Subcutaneous abdominal adipose tissue (tissue), 5 donors: ENCODE measurements around the gene TBX10.
"Not testable (repeated sequence)": the region's sequence is repeated elsewhere in the genome, so short reads cannot be mapped to it uniquely, and the experiment has no call there.

Experiments used
- H3K27ac ChIP-seq: one replicate; pipeline ENCODE4 v1.7.0; 2013; ENCODE audit warnings: low read depth, mild to moderate bottlenecking, inconsistent platforms, low read length, moderate library complexity
- H3K27me3 ChIP-seq, 5 donors: one replicate each; pipeline ENCODE4 v1.7.0; 2013; ENCODE audit warnings: low read length in 5 of 5, inconsistent platforms in 1 of 5; ENCODE audit not compliant: control insufficient read depth in 5 of 5, insufficient read depth in 4 of 5
- H3K36me3 ChIP-seq, 5 donors: one replicate each; pipeline ENCODE4 v1.7.0; 2013; ENCODE audit warnings: low read length in 5 of 5; ENCODE audit not compliant: control insufficient read depth in 5 of 5, insufficient read depth in 5 of 5
- H3K4me1 ChIP-seq, 5 donors: one replicate each; pipeline ENCODE4 v1.7.0; 2013; ENCODE audit warnings: low read length in 5 of 5, mild to moderate bottlenecking in 3 of 5, moderate library complexity in 1 of 5; ENCODE audit not compliant: control insufficient read depth in 5 of 5, insufficient read depth in 5 of 5
- H3K4me3 ChIP-seq, 5 donors: one replicate each; pipeline ENCODE4 v1.7.0; 2013; ENCODE audit warnings: low read length in 5 of 5, low read depth in 1 of 5
- H3K9ac ChIP-seq, 5 donors: one replicate each; pipeline ENCODE4 v1.7.0; 2013; ENCODE audit warnings: low read length in 5 of 5, mild to moderate bottlenecking in 4 of 5, moderate library complexity in 3 of 5
- H3K9me3 ChIP-seq, 5 donors: one replicate each; pipeline ENCODE4 v1.7.0; 2013; ENCODE audit warnings: low read length in 5 of 5; ENCODE audit not compliant: control insufficient read depth in 5 of 5
- donor health status: healthy.
- donor health status: healthy.
- donor health status: healthy.
- donor health status: healthy.
- donor health status: healthy.

TBX10 gene

DNA sequence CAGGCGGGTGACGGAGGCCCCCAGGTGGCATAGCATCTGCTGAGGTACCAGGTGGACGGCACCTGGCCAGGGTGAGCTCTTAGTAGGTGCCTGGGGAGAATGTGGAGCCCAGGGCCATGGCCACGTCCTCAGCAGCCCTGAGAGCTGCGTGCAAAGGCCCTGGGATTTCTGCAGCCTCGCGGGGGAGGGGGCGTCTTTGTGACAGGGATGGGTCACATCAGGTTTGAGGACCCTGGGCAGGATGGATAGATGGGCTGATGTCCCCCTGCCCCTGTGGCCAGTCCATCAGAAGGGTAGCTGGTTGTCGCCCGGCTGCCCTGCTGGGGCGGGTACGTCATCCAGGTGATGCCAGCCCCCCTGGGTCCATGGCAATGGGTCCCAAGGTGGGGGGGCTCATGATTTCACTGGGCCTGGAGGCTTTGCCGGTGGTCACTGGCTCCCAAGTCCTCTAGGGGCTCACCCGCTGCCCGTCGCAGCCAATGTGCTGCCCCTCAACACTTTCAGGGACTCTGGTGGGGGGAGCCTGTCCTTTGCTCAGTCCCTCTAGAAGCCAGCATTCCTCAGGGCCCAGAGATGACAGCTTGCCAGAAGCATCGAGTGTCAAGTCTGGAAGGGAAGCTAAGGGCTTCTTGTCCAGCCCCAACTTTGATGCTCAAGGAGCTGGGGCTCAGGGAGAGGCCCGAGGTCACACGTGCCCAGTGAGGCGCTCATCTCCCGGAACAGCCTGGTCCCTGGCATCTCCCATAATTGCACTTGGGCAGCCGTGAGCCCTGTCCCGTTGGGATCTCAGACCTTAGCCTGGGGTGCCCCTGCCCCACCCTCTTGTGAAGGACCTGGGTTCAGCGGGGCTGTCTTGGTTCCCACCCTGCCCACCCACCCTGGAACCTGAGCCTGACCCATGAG is 777 bp downstream of the TBX10 start:
- Histone ChIP-seq H3K9me3 (no peaks in the 10 kb centered on the region), H3K27ac (no peak overlapping the region), H3K4me3 (no peak overlapping the region), H3K4me1 (peaks cover 0 to 3% (median 2%) of the 10 kb centered on the region in 5 donors), H3K27me3 (peaks cover 15 to 32% (median 18%) of the 10 kb centered on the region in 5 donors), H3K36me3 (no peaks in the 10 kb centered on the region), H3K9ac (no peak overlapping the region)

GRCh38 chr11:67637441-67637840 is 2.1 kb downstream of the TBX10 start:
- H3K4me3 ChIP-seq, H3K9ac ChIP-seq, H3K9me3 ChIP-seq, H3K27ac ChIP-seq, H3K36me3 ChIP-seq, H3K4me1 ChIP-seq: not testable (repeated sequence)
- peaks cover 15 to 32% (median 18%) of the 10 kb centered on the region in 5 donors for H3K27me3 ChIP-seq

- no peak overlapping the region for H3K27ac ChIP-seq
- H3K27me3 ChIP-seq = peaks cover 15 to 32% (median 18%) of the 10 kb centered on the region in 5 donors
- H3K4me1 ChIP-seq = peaks cover 0 to 3% (median 2%) of the 10 kb centered on the region in 5 donors
- no peak overlapping the region for H3K4me3 ChIP-seq
- H3K9ac ChIP-seq = no peak overlapping the region
- H3K9me3 ChIP-seq = no peaks in the 10 kb centered on the region
- H3K36me3 ChIP-seq = no peaks in the 10 kb centered on the region
Observed at GRCh38 chr11:67636962-67637361, 2.6 kb downstream of the TBX10 start.

DNA sequence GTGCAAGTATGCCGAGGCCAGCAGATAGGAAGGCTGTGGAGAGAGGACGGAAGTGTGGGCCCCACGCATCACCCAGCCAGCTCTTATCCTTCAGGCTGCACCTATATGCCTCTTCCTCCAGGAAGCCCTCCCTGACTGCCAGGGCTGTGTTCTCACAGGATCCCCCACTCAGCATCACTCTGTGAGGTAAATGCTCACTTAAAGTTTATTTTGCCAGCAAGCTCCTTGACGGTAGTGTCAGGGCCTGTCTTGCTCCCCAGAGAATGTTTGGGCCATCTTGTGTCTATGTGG is 4.4 kb downstream of the TBX10 start:
- no peaks in the 10 kb centered on the region for H3K36me3 ChIP-seq
- peaks cover 7 to 18% (median 8%) of the 10 kb centered on the region in 5 donors for H3K27me3 ChIP-seq
- H3K9me3 ChIP-seq = no peaks in the 10 kb centered on the region
- H3K9ac ChIP-seq = peak overlapping the region in 1 of 5 donors; percentile 20
- H3K4me3 ChIP-seq = no peak overlapping the region
- no peak overlapping the region for H3K27ac ChIP-seq
- H3K4me1 ChIP-seq = peaks cover 0 to 13% (median 11%) of the 10 kb centered on the region in 5 donors

GRCh38 chr11:67634366-67635230 is 5.0 kb downstream of the TBX10 start:
- Histone ChIP-seq H3K9me3 (no peaks in the 10 kb centered on the region), H3K36me3 (no peaks in the 10 kb centered on the region), H3K27me3 (peaks cover 2 to 12% (median 3%) of the 10 kb centered on the region in 5 donors), H3K9ac (peak overlapping the region in 1 of 5 donors; percentile 20), H3K4me1 (peaks cover 0 to 11% (median 10%) of the 10 kb centered on the region in 5 donors), H3K4me3 (no peak overlapping the region), H3K27ac (no peak overlapping the region)

DNA sequence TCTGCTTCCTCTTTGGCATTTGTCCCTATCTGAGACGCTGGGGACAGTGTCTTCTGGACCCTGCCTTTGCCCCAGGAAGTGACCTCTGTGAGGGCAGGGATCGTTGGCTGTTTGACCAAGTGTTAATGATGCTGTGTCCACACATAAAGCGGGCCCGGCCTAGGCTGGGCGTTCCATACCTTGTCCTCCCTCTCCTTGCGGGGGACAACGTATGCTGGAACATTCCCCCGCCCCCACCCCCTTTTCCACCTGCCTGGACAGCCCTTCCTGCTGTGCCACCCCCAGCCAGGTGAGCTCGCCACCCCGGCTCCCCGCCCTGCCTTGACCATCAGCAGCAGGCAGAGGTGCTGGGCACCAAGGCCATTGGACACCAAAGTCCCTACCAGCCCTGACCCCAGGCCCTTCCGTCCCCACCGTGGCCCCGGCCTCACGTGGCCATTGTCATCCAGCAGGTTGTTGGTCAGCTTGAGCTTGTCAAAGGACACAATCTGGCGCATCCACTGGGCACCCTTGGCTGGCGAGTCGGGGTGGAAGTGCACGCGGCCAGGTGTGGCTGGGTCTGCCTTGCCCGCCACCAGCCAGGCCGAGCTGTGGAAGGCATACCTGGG is 5.7 kb downstream of the TBX10 start:
- Histone ChIP-seq H3K9ac (no peak overlapping the region), H3K9me3 (no peaks in the 10 kb centered on the region), H3K4me1 (peaks cover 0 to 18% (median 17%) of the 10 kb centered on the region in 5 donors), H3K27ac (no peak overlapping the region), H3K27me3 (peaks cover 0 to 8% (median 0%) of the 10 kb centered on the region in 5 donors), H3K4me3 (no peak overlapping the region), H3K36me3 (no peaks in the 10 kb centered on the region)

GRCh38 chr11:67632982-67633755 is 6.4 kb downstream of the TBX10 start:
- H3K4me3 ChIP-seq = no peak overlapping the region
- no peaks in the 10 kb centered on the region for H3K9me3 ChIP-seq
- H3K9ac ChIP-seq = no peak overlapping the region
- no peaks in the 10 kb centered on the region for H3K36me3 ChIP-seq
- H3K27ac ChIP-seq = no peak overlapping the region
- peaks cover 0 to 21% (median 19%) of the 10 kb centered on the region in 5 donors for H3K4me1 ChIP-seq
- peaks cover 0 to 8% (median 0%) of the 10 kb centered on the region in 5 donors for H3K27me3 ChIP-seq

DNA sequence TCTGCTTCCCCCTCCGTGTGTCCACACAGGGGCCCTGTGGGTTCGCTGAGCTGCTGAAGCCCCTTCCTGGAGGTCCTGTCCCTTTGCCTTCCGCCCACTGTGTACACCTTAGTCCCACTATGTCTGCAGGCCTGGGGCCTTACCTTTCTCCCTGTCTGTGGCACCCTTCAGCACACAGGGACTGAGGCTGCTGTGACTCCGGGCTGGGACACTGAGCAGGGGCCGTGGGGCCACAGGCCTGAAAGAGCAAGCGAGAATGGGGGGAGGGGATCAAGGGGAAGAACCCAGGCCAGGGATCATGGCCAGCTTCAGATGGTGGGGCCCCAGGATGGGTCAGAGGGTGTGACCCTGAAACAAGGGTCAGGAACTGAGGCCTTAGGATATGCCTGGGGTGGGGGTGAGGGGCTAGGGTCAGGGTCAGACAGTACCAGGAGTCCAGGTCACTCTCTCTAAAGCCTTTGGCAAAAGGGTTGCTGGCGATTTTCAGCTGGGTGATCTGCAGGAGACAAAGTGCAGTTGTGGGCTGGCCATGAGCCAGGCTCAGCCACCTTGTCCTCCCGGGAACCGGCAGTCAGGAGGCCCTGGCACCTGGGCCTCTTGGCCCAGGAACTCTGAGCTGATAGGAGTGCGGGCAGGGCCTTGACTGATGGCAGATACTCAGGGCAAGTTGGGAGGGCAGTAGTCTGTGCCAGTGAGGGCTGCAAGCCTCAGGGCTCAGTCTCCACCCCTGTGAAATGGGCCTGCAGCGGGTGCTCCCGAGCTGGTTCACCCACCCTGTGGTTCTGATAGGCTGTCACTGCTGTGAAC is 7.2 kb downstream of the TBX10 start:
- H3K27ac ChIP-seq = no peak overlapping the region
- peaks cover 0 to 21% (median 19%) of the 10 kb centered on the region in 5 donors for H3K4me1 ChIP-seq
- no peak overlapping the region for H3K4me3 ChIP-seq
- peaks cover 0 to 8% (median 0%) of the 10 kb centered on the region in 5 donors for H3K27me3 ChIP-seq
- no peaks in the 10 kb centered on the region for H3K9me3 ChIP-seq
- H3K36me3 ChIP-seq = peaks cover 0 to 1% (median 0%) of the 10 kb centered on the region in 5 donors
- no peak overlapping the region for H3K9ac ChIP-seq

DNA sequence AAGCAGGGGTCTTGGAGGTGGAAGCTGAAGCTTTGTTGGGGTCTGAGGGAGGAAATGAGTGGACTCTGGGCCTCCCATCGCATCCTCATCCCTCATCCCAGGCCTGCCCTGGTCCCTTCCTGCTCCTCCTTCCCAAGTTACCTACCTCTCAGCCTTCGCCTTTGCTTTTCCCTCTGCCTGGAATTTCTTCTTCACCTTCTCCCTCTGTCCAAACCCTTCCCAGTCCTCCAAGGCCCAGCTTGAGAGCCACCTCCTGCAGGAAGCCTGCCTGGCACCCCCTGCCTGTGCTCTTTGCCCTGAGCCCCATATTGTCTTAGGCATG is 7.7 kb downstream of the TBX10 start:
- peaks cover 0 to 3% (median 0%) of the 10 kb centered on the region in 5 donors for H3K36me3 ChIP-seq
- no peak overlapping the region for H3K27ac ChIP-seq
- H3K4me1 ChIP-seq = peaks cover 0 to 21% (median 19%) of the 10 kb centered on the region in 5 donors
- H3K4me3 ChIP-seq = no peak overlapping the region
- H3K9ac ChIP-seq = no peak overlapping the region
- H3K9me3 ChIP-seq = no peaks in the 10 kb centered on the region
- H3K27me3 ChIP-seq = peaks cover 0 to 8% (median 0%) of the 10 kb centered on the region in 5 donors
